GM18499 (cell line): ENCODE results near the gene ULK2.
"Not testable (repeated sequence)": the region's sequence is repeated elsewhere in the genome, so short reads cannot be mapped to it uniquely, and the experiment has no call there.

Experiments used
- ATAC-seq: cut with Tn5 transposase; IDR thresholded peaks from one replicate; pipeline ENCODE4 v1.9.1; 2021; ENCODE audit warnings: moderate number of reproducible peaks; ENCODE audit not compliant: insufficient read depth, unreplicated experiment

The ULK2 gene

GRCh38 chr17:19867329-19868078 lies at the start of gene ULK2:
TSS of gene ULK2 (minus strand) at chr17:19867936. CDS start at chr17:19867417, 519 bp downstream.
- peak; percentile 39 for ATAC-seq

GRCh38 chr17:19915245-19915978 lies 47.7 kb upstream of the ULK2 start:
- no peak for ATAC-seq

GRCh38 chr17:19911033-19911432 lies 43.3 kb upstream of the ULK2 start:
- ATAC-seq: no peak

- ATAC-seq: no peak
These were observed 41.4 kb upstream of the ULK2 start for GRCh38 chr17:19909139-19909538.

- no peak for ATAC-seq
These were observed 37.8 kb upstream of the ULK2 start for GRCh38 chr17:19905502-19905901.

GRCh38 chr17:19904924-19905323 lies 37.2 kb upstream of the ULK2 start:
- ATAC-seq: no peak

- ATAC-seq: no peak
These were observed 36.7 kb upstream of the ULK2 start for GRCh38 chr17:19904412-19904811.

GRCh38 chr17:19900809-19901208 lies 33.1 kb upstream of the ULK2 start:
- ATAC-seq: no peak

GRCh38 chr17:19897903-19898302 lies 30.2 kb upstream of the ULK2 start:
- no peak for ATAC-seq

GRCh38 chr17:19897090-19897837 lies 29.5 kb upstream of the ULK2 start:
- ATAC-seq: no peak

GRCh38 chr17:19896679-19897078 lies 28.9 kb upstream of the ULK2 start:
- no peak for ATAC-seq

- not testable (repeated sequence) for ATAC-seq
These were observed 22.8 kb upstream of the ULK2 start for GRCh38 chr17:19890554-19890953.

GRCh38 chr17:19890001-19890400 lies 22.3 kb upstream of the ULK2 start:
- ATAC-seq: not testable (repeated sequence)

GRCh38 chr17:19886116-19886515 lies 18.4 kb upstream of the ULK2 start:
- no peak for ATAC-seq

GRCh38 chr17:19883537-19884215 lies 15.9 kb upstream of the ULK2 start:
- no peak for ATAC-seq

GRCh38 chr17:19880393-19880792 lies 12.7 kb upstream of the ULK2 start:
- ATAC-seq: no peak

GRCh38 chr17:19877364-19877945 lies 9.7 kb upstream of the ULK2 start:
- no peak for ATAC-seq

- no peak for ATAC-seq
These were observed 8.9 kb upstream of the ULK2 start for GRCh38 chr17:19876529-19877161.

- no peak for ATAC-seq
These were observed 6.5 kb upstream of the ULK2 start for GRCh38 chr17:19874256-19874655.

GRCh38 chr17:19873346-19873745 lies 5.6 kb upstream of the ULK2 start:
- ATAC-seq: no peak
